WTC11 (cell line): ENCODE measurements around the gene CLCA1. TPM values are rescaled to one million over a fixed set of nuclear protein-coding genes. Genes with fewer than 3 reads are reported as not detected.

Experiments used
- ATAC-seq: fragments of 200-7000 bp; cut with Tn5 transposase; 2 replicates; pipeline ENCODE4 v1.10.0; 2021; ENCODE audit warnings: mild to moderate bottlenecking, moderate library complexity
- CTCF ChIA-PET: fragments of 300-600 bp; sonication (Branson Sonifier 250); formaldehyde crosslinking; loops from one replicate; lab custom pipeline; 2021; ENCODE audit warnings: antibody characterized with exemption; lab: Charles Lee
- POLR2A ChIA-PET: fragments of 350-600 bp; sonication (Branson Sonifier 250); formaldehyde crosslinking; loops from one replicate; lab custom pipeline; 2021; ENCODE audit warnings: antibody characterized with exemption; lab: Charles Lee
- DNase-seq: peaks from one replicate; pipeline ENCODE4 v3.0.0; 2021; ENCODE audit warnings: low spot score
- H3K27ac Mint-ChIP-seq: 2 replicates; pipeline ENCODE4 v1.8.0; 2021; ENCODE audit warnings: mixed read lengths
- H3K27me3 Mint-ChIP-seq: 2 replicates; pipeline ENCODE4 v1.8.0; 2021; ENCODE audit warnings: low read depth, mild to moderate bottlenecking, moderate library complexity, mixed read lengths
- H3K36me3 Mint-ChIP-seq: 2 replicates; pipeline ENCODE4 v1.8.0; 2021; ENCODE audit warnings: mixed read lengths
- H3K4me1 Mint-ChIP-seq: 2 replicates; pipeline ENCODE4 v1.8.0; 2022; ENCODE audit warnings: mixed read lengths
- H3K4me3 Mint-ChIP-seq: 2 replicates; pipeline ENCODE4 v1.8.0; 2021; ENCODE audit warnings: mild to moderate bottlenecking, moderate library complexity, mixed read lengths
- H3K9me3 Mint-ChIP-seq: 2 replicates; pipeline ENCODE4 v1.8.0; 2021; ENCODE audit warnings: mixed read lengths
- AR ChIP-seq: fragments of 250-450 bp; sonication (Bioruptor Pico); IDR thresholded peaks from 2 replicates; pipeline ENCODE4 v1.9.0; 2021; ENCODE audit warnings: mild to moderate bottlenecking
- ATF1 ChIP-seq: sonication (generic); formaldehyde crosslinking; IDR thresholded peaks from 2 replicates; pipeline ENCODE4 v1.8.1; 2023; ENCODE audit warnings: mild to moderate bottlenecking, moderate library complexity, missing genetic modification reagents
- CREB1 ChIP-seq: sonication (generic); formaldehyde crosslinking; IDR thresholded peaks from 2 replicates; pipeline ENCODE4 v1.8.0; 2023; ENCODE audit warnings: mild to moderate bottlenecking, missing genetic modification reagents
- ESRRA ChIP-seq: sonication (generic); formaldehyde crosslinking; IDR thresholded peaks from 2 replicates; pipeline ENCODE4 v1.8.1; 2022; ENCODE audit warnings: mild to moderate bottlenecking, missing genetic modification reagents, borderline replicate concordance
- ETV6 ChIP-seq: sonication (generic); formaldehyde crosslinking; IDR thresholded peaks from 2 replicates; pipeline ENCODE4 v1.8.1; 2022; ENCODE audit warnings: mild to moderate bottlenecking, missing genetic modification reagents
- FOXJ3 ChIP-seq: sonication (generic); formaldehyde crosslinking; IDR thresholded peaks from 2 replicates; pipeline ENCODE4 v1.9.0; 2021; ENCODE audit warnings: missing genetic modification reagents, mild to moderate bottlenecking, borderline replicate concordance
- FOXP1 ChIP-seq: sonication (generic); formaldehyde crosslinking; IDR thresholded peaks from 2 replicates; pipeline ENCODE4 v1.8.0; 2022; ENCODE audit warnings: missing genetic modification reagents, mild to moderate bottlenecking, moderate library complexity, borderline replicate concordance
- IRF2 ChIP-seq: sonication (generic); formaldehyde crosslinking; IDR thresholded peaks from 2 replicates; pipeline ENCODE4 v1.8.0; 2022; ENCODE audit warnings: low read depth, missing genetic modification reagents, borderline replicate concordance
- MLX ChIP-seq: sonication (generic); formaldehyde crosslinking; IDR thresholded peaks from 2 replicates; pipeline ENCODE4 v1.8.1; 2023; ENCODE audit warnings: mild to moderate bottlenecking, missing genetic modification reagents, moderate library complexity
- MYBL2 ChIP-seq: sonication (generic); formaldehyde crosslinking; IDR thresholded peaks from 2 replicates; pipeline ENCODE4 v1.8.1; 2023; ENCODE audit warnings: mild to moderate bottlenecking, moderate library complexity, missing genetic modification reagents
- NFE2L1 ChIP-seq: sonication (generic); formaldehyde crosslinking; IDR thresholded peaks from 2 replicates; pipeline ENCODE4 v1.8.1; 2023; ENCODE audit warnings: missing genetic modification reagents
- NR3C1 ChIP-seq: sonication (generic); formaldehyde crosslinking; conservative IDR thresholded peaks from 2 replicates; pipeline ENCODE4 v1.8.1; 2023; ENCODE audit warnings: low read depth, mild to moderate bottlenecking, missing genetic modification reagents
- USF2 ChIP-seq: sonication (generic); formaldehyde crosslinking; IDR thresholded peaks from 2 replicates; pipeline ENCODE4 v1.8.1; 2023; ENCODE audit warnings: mild to moderate bottlenecking, missing genetic modification reagents, moderate library complexity
- ZBTB21 ChIP-seq: sonication (generic); formaldehyde crosslinking; IDR thresholded peaks from 2 replicates; pipeline ENCODE4 v1.8.1; 2023; ENCODE audit warnings: mild to moderate bottlenecking, missing genetic modification reagents, borderline replicate concordance
- ZNF219 ChIP-seq: sonication (generic); formaldehyde crosslinking; IDR thresholded peaks from 2 replicates; pipeline ENCODE4 v1.8.0; 2023; ENCODE audit warnings: missing genetic modification reagents, mild to moderate bottlenecking, borderline replicate concordance
- ZNF317 ChIP-seq: sonication (generic); formaldehyde crosslinking; IDR thresholded peaks from 2 replicates; pipeline ENCODE4 v1.8.1; 2023; ENCODE audit warnings: low read depth, mild to moderate bottlenecking, moderate library complexity, missing genetic modification reagents, borderline replicate concordance
- ZNF416 ChIP-seq: fragments of 250-450 bp; sonication (Bioruptor Pico); IDR thresholded peaks from 2 replicates; pipeline ENCODE4 v1.9.0; 2021; ENCODE audit warnings: mild to moderate bottlenecking, inconsistent platforms
- ZNF423 ChIP-seq: fragments of 250-450 bp; sonication (Bioruptor Pico); IDR thresholded peaks from 2 replicates; pipeline ENCODE4 v2.1.2; 2022; ENCODE audit warnings: mild to moderate bottlenecking, moderate library complexity
- total RNA-seq: library from RNA; stranded (reverse); gene quantifications from 3 replicates; pipeline ENCODE4 v1.2.3, GENCODE V29; 2021
- TF ChIP-seq, protein P1 (sequence below): sonication (generic); formaldehyde crosslinking; IDR thresholded peaks from 2 replicates; pipeline ENCODE4 v1.8.0; 2022; ENCODE audit warnings: mild to moderate bottlenecking, missing genetic modification reagents
- TF ChIP-seq, protein P2 (sequence below): sonication (generic); formaldehyde crosslinking; IDR thresholded peaks from 2 replicates; pipeline ENCODE4 v1.8.0; 2022; ENCODE audit warnings: mild to moderate bottlenecking, missing genetic modification reagents

CLCA1 gene
- total RNA-seq, 1 experiment from 2014 or later, result 0.11 TPM

DNA sequence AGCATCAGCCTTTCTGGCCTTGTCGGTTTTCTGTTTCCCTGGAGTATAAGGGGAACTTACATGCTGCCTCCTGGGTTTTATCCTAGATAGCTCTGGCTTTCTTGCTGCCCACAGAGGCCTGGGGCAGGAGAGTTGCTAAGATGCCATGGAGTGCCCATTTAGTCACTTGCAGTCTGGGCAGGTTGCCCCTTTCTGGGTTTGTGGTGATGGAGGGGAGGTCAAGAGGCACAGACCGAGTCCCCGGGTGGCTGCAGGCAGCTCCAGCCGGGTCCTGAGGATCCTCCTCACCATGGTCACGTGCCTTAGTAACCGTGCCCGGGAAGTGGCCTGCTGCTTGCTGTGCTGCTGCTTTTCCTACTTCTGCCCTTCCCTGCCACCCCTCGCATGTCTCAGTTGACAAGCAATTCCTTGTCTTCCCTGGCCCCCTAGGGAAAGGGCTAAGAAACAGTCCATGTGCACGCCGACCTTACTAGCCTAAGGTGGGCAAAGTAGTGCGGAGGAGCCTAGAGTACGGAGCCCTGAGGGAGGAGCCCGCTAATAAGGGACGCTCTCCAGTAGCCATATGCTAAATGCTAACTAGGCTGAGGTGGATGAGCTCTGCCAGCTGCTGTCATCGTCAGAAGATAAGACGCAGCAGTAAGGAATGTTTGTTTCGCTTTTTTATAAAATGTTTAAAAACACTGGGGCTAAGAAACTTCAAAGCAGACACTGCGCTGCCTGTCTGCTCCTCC lies 34.8 kb downstream of the CLCA1 start:
- DNase-seq (peak; percentile 33), ATAC-seq (peak; percentile 10)
- peak overlapping the region; percentile 87 for H3K4me3 Mint-ChIP-seq
- H3K36me3 Mint-ChIP-seq, result no peaks in the 10 kb centered on the region
- H3K9me3 Mint-ChIP-seq, result peaks cover 11% of the 10 kb centered on the region
- H3K27me3 Mint-ChIP-seq, result no peaks in the 10 kb centered on the region; the same call in 1 of the 2 replicates
- ChIA-PET POLR2A (interaction anchor here (1.5 kb wide), 1 partner anchor 201 kb away, joined by 4 read pairs; the partner anchor contains the start of gene SH3GLB1), CTCF (interaction anchor here (1.1 to 2.0 kb wide), 5 partner anchors 32 to 250 kb away, joined by 3 to 6 read pairs (median 5); no protein-coding TSS in a partner anchor)
- H3K27ac Mint-ChIP-seq, result peak overlapping the region; percentile 98
- TF ChIP-seq USF2 (peak; percentile 79), ZNF423 (CRISPR knock-in tag) (no peak)
- TF ChIP-seq, protein P1, sequence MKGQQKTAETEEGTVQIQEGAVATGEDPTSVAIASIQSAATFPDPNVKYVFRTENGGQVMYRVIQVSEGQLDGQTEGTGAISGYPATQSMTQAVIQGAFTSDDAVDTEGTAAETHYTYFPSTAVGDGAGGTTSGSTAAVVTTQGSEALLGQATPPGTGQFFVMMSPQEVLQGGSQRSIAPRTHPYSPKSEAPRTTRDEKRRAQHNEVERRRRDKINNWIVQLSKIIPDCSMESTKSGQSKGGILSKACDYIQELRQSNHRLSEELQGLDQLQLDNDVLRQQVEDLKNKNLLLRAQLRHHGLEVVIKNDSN (CRISPR knock-in tag), result peak; percentile 78; the same call in 1 of the 2 replicates
- H3K4me1 Mint-ChIP-seq, result peaks cover 46% of the 10 kb centered on the region

DNA sequence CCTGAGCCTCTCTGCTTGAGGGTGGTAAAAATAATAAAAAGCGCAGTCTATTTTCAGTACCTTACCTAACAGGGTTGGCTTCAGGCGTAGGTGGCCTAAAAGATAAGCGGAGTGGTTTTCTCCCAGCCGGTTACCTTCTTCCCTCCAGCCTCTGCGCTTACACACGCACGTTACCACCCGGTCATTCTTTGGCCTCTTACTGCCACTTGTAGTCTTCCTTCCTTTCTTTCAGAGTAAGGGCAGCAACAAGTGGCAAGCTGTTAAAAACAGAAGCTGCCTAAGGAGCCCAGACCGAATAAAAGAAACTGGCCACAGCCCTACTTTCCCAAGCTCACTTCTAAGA lies 35.4 kb downstream of the CLCA1 start:
- TF ChIP-seq NFE2L1, result no peak
- TF ChIP-seq AR (CRISPR knock-in tag), result no peak
- TF ChIP-seq NR3C1, result no peak
- no peak for TF ChIP-seq FOXP1 (CRISPR knock-in tag)
- TF ChIP-seq ZNF219, result no peak
- TF ChIP-seq CREB1, result no peak
- TF ChIP-seq ZNF317 (CRISPR knock-in tag), result no peak
- no peak for TF ChIP-seq MLX (CRISPR knock-in tag)
- no peak for TF ChIP-seq FOXJ3 (CRISPR knock-in tag)
- no peak for TF ChIP-seq MYBL2 (CRISPR knock-in tag)
- no peak for TF ChIP-seq IRF2 (CRISPR knock-in tag)
- no peak for TF ChIP-seq ZNF416 (CRISPR knock-in tag)
- no peak for TF ChIP-seq ZBTB21
- no peak for TF ChIP-seq ETV6 (CRISPR knock-in tag)
- TF ChIP-seq, protein P2, sequence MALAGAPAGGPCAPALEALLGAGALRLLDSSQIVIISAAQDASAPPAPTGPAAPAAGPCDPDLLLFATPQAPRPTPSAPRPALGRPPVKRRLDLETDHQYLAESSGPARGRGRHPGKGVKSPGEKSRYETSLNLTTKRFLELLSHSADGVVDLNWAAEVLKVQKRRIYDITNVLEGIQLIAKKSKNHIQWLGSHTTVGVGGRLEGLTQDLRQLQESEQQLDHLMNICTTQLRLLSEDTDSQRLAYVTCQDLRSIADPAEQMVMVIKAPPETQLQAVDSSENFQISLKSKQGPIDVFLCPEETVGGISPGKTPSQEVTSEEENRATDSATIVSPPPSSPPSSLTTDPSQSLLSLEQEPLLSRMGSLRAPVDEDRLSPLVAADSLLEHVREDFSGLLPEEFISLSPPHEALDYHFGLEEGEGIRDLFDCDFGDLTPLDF (CRISPR knock-in tag), result no peak
- TF ChIP-seq ATF1, result no peak
- no peak for TF ChIP-seq ESRRA (CRISPR knock-in tag)
- Mint-ChIP-seq H3K27ac (0 out of 2 replicates have a peak overlapping the region, but pooled peaks have one; percentile 38), H3K4me3 (peak overlapping the region; percentile 87), H3K9me3 (peaks cover 11% of the 10 kb centered on the region), H3K27me3 (no peaks in the 10 kb centered on the region; the same call in 1 of the 2 replicates), H3K36me3 (no peaks in the 10 kb centered on the region), H3K4me1 (peaks cover 46% of the 10 kb centered on the region)
- POLR2A ChIA-PET, result interaction anchor here (1.5 kb wide), 1 partner anchor 200 kb away, joined by 4 read pairs; the partner anchor contains the start of gene SH3GLB1
- DNase-seq (no peak), ATAC-seq (no peak)
- CTCF ChIA-PET, result interaction anchor here (0.6 to 2.0 kb wide), 7 partner anchors 32 to 249 kb away, joined by 3 to 6 read pairs (median 5); partner anchors contain the start of gene SH3GLB1
